ENCODE measurements around the gene SEPTIN8.

SEPTIN8 gene

DNA sequence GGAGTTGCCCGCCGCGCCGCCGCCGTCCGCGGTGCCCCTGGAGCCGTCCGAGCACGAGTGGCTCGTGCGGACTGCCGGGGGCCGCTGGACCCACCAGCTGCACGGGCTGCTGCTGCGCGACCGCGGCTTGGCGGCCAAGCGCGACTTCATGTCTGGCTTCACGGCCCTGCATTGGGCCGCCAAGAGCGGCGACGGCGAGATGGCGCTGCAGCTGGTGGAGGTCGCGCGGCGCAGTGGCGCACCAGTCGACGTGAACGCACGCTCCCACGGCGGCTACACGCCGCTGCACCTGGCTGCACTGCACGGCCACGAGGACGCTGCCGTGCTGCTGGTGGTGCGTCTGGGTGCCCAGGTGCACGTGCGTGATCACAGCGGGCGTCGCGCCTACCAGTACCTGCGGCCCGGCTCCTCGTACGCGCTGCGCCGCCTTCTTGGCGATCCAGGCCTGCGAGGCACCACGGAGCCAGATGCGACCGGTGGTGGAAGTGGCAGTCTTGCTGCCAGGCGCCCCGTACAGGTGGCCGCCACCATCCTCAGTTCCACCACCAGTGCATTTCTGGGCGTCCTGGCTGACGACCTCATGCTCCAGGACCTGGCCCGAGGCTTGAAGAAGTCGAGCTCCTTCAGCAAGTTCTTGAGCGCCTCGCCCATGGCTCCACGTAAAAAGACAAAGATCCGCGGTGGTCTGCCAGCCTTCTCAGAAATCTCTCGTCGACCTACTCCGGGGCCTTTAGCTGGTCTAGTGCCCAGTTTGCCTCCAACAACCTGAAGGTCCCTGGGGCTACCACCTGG, 37.7 kb upstream of the SEPTIN8 start:
- peaks cover 10% of the 10 kb centered on the region for H3K4me1 ChIP-seq (ENCODE audit: low read depth, poor library complexity, severe bottlenecking)
- no peak for TF ChIP-seq CTCF (conservative IDR thresholded peaks at IDR 0.05; ENCODE audit: low read depth, low read length)
- no peak overlapping the region for H2AFZ ChIP-seq (ENCODE audit: low read depth)
- H3K4me3 ChIP-seq (IDR thresholded peaks at IDR 0.05; ENCODE audit: insufficient read depth, low read depth, low read length): no peak overlapping the region
- H3K9ac ChIP-seq: no peak overlapping the region
- no peaks in the 10 kb centered on the region for H3K79me2 ChIP-seq (ENCODE audit: insufficient read depth, low read depth)
- no peaks in the 10 kb centered on the region for H4K20me1 ChIP-seq (ENCODE audit: insufficient read depth)
- H3K27ac ChIP-seq: no peak overlapping the region
- H3K4me2 ChIP-seq: no peak overlapping the region
- no peaks in the 10 kb centered on the region for H3K36me3 ChIP-seq (ENCODE audit: insufficient read depth)
- peaks cover 3% of the 10 kb centered on the region; the same call in 1 of the 2 replicates for H3K27me3 ChIP-seq (ENCODE audit: insufficient read depth, low read depth)

DNA sequence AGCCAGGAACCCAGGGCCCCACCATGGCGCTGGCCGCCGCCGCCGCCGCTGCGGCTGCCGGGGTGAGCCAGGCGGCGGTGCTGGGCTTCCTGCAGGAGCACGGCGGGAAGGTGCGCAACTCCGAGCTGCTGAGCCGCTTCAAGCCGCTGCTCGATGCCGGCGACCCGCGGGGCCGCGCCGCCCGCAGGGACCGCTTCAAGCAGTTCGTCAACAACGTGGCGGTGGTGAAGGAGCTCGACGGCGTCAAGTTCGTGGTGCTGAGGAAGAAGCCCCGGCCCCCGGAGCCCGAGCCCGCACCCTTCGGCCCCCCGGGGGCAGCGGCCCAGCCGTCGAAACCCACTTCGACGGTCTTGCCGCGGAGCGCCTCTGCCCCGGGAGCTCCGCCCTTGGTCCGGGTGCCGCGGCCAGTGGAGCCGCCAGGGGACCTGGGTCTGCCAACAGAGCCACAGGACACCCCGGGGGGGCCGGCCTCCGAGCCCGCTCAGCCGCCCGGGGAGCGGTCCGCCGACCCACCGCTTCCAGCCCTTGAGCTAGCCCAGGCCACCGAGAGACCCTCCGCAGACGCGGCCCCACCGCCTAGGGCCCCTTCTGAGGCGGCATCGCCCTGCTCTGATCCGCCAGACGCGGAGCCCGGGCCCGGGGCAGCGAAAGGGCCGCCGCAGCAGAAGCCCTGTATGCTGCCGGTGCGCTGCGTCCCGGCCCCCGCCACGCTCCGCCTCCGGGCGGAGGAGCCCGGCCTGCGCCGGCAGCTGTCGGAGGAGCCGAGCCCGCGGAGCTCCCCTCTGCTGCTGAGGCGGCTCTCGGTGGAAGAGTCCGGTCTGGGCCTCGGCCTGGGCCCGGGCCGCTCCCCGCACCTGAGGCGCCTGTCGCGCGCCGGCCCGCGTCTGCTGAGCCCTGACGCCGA, 36.8 kb upstream of the SEPTIN8 start:
- no peaks in the 10 kb centered on the region for H4K20me1 ChIP-seq (ENCODE audit: insufficient read depth)
- H2AFZ ChIP-seq (ENCODE audit: low read depth): no peak overlapping the region
- H3K4me3 ChIP-seq (IDR thresholded peaks at IDR 0.05; ENCODE audit: insufficient read depth, low read depth, low read length): no peak overlapping the region
- no peak overlapping the region for H3K27ac ChIP-seq
- no peak for TF ChIP-seq CTCF (conservative IDR thresholded peaks at IDR 0.05; ENCODE audit: low read depth, low read length)
- H3K36me3 ChIP-seq (ENCODE audit: insufficient read depth): no peaks in the 10 kb centered on the region
- H3K9ac ChIP-seq: no peak overlapping the region
- H3K4me1 ChIP-seq (ENCODE audit: low read depth, poor library complexity, severe bottlenecking): peaks cover 10% of the 10 kb centered on the region
- H3K4me2 ChIP-seq: no peak overlapping the region
- H3K79me2 ChIP-seq (ENCODE audit: insufficient read depth, low read depth): no peaks in the 10 kb centered on the region
- peaks cover 3% of the 10 kb centered on the region; the same call in 1 of the 2 replicates for H3K27me3 ChIP-seq (ENCODE audit: insufficient read depth, low read depth)

GRCh38 chr5:132812781-132813598, 36.0 kb upstream of the SEPTIN8 start, which contains the start of gene SOWAHA:
Gene SOWAHA, plus strand, starts transcription at chr5:132813302. Its CDS starts 320 bp downstream, at chr5:132813622.
- Histone ChIP-seq H3K4me3 (IDR thresholded peaks at IDR 0.05; ENCODE audit: insufficient read depth, low read depth, low read length) (no peak within 1 kb of the TSS), H2AFZ (ENCODE audit: low read depth) (no peak within 1 kb of the TSS), H3K79me2 (ENCODE audit: insufficient read depth, low read depth) (no peaks in the 10 kb centered on the region), H3K9ac (no peak within 1 kb of the TSS), H4K20me1 (ENCODE audit: insufficient read depth) (no peaks in the 10 kb centered on the region), H3K27me3 (ENCODE audit: insufficient read depth, low read depth) (peaks cover 3% of the 10 kb centered on the region; the same call in 1 of the 2 replicates), H3K27ac (no peak within 1 kb of the TSS), H3K4me1 (ENCODE audit: low read depth, poor library complexity, severe bottlenecking) (peaks cover 10% of the 10 kb centered on the region), H3K4me2 (no peak within 1 kb of the TSS), H3K36me3 (ENCODE audit: insufficient read depth) (no peaks in the 10 kb centered on the region)
- TF ChIP-seq CTCF (conservative IDR thresholded peaks at IDR 0.05; ENCODE audit: low read depth, low read length): no peak

DNA sequence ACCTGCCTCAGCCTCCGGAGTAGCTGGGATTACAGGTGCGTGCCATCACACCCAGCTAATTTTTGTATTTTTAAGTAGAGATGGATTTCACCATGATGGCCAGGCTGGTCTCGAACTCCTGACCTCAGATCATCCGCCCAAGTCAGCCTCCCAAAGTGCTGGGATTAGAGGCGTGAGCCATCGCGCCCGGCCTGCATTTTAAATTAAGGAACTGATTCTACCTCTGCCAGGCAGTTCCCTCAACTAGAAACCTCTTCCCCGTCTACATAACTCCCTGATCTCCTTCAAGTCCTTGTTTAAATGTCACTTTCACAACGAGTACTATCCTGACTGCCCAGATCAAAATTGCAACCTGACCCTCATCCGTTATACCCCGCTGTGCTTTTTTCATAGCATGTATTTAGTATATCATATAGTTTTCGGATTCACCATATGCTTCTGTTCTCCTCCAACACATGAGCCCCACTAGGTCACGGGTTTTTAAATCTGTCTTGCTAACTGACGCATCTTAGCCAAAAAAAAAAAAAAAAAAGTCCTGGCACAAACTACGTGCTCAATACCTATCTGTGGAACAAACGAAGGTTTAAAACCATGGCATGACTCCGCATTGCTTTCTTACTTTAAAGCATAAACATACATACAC, 35.2 kb upstream of the SEPTIN8 start:
- Histone ChIP-seq H3K4me3 (IDR thresholded peaks at IDR 0.05; ENCODE audit: insufficient read depth, low read depth, low read length) (no peak overlapping the region), H3K27me3 (ENCODE audit: insufficient read depth, low read depth) (peaks cover 3% of the 10 kb centered on the region; the same call in 1 of the 2 replicates), H2AFZ (ENCODE audit: low read depth) (no peak overlapping the region), H3K36me3 (ENCODE audit: insufficient read depth) (no peaks in the 10 kb centered on the region), H3K27ac (no peak overlapping the region), H4K20me1 (ENCODE audit: insufficient read depth) (no peaks in the 10 kb centered on the region), H3K4me1 (ENCODE audit: low read depth, poor library complexity, severe bottlenecking) (peaks cover 10% of the 10 kb centered on the region), H3K9ac (no peak overlapping the region), H3K4me2 (no peak overlapping the region), H3K79me2 (ENCODE audit: insufficient read depth, low read depth) (no peaks in the 10 kb centered on the region)
- TF ChIP-seq CTCF (conservative IDR thresholded peaks at IDR 0.05; ENCODE audit: low read depth, low read length): no peak
